Measurements from ENCODE around the gene GDPGP1. TPM values are rescaled to one million over a fixed set of nuclear protein-coding genes. Genes with fewer than 3 reads are reported as not detected.

GDPGP1 gene
- total RNA-seq, 1 experiment from 2014 or later = 22.8 TPM

DNA sequence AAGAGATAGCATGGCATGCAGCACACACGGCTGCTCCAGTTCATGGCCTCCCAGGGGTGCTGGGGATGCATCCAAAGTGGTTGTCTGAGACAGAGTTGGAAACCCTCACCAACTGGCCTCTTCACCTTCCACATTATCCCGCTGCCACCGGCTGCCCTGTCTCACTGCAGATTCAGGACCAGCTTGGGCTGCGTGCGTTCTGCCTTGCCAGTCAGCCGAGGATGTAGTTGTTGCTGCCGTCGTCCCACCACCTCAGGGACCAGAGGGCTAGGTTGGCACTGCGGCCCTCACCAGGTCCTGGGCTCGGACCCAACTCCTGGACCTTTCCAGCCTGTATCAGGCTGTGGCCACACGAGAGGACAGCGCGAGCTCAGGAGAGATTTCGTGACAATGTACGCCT is 5.0 kb upstream of the GDPGP1 start:
- in situ Hi-C loops (cut with HindIII; ENCODE audit: low pct_unique_long_range_greater_than_20kb, low sequenced_read_pairs) = no loop called here
- BruUV-seq (replicated peaks) = TSS peak; percentile 76
- ATAC-seq (peak; percentile 2; the same call in 1 of the 2 replicates), DNase-seq (ENCODE audit: low read depth, low spot score) (no peak)
- ChIA-PET CTCF (interaction anchor here (0.6 kb wide), 1 partner anchor 1331 kb away, joined by 4 read pairs; no protein-coding TSS in a partner anchor), POLR2A (no interaction called here)
- TF ChIP-seq, protein P1, sequence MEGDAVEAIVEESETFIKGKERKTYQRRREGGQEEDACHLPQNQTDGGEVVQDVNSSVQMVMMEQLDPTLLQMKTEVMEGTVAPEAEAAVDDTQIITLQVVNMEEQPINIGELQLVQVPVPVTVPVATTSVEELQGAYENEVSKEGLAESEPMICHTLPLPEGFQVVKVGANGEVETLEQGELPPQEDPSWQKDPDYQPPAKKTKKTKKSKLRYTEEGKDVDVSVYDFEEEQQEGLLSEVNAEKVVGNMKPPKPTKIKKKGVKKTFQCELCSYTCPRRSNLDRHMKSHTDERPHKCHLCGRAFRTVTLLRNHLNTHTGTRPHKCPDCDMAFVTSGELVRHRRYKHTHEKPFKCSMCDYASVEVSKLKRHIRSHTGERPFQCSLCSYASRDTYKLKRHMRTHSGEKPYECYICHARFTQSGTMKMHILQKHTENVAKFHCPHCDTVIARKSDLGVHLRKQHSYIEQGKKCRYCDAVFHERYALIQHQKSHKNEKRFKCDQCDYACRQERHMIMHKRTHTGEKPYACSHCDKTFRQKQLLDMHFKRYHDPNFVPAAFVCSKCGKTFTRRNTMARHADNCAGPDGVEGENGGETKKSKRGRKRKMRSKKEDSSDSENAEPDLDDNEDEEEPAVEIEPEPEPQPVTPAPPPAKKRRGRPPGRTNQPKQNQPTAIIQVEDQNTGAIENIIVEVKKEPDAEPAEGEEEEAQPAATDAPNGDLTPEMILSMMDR (IDR thresholded peaks at IDR 0.05) = no peak
- TF ChIP-seq POLR2AphosphoS5 (IDR thresholded peaks at IDR 0.05; ENCODE audit: low read depth, low read length) (peak; percentile 87), TCF7L2 (IDR thresholded peaks at IDR 0.05; ENCODE audit: low read depth, low read length) (no peak)
- H3K36me3 ChIP-seq (ENCODE audit: control insufficient read depth, insufficient read depth, low read length) = peaks cover 21% of the 10 kb centered on the region
- no peaks in the 10 kb centered on the region for H3K27me3 ChIP-seq (ENCODE audit: control insufficient read depth, insufficient read depth, low read length)
- intact Hi-C loops (cut with micrococcal nuclease; ENCODE audit: unreplicated experiment) = no loop called here
- peak overlapping the region; percentile 99 for H3K27ac ChIP-seq (ENCODE audit: low read length)
- H3K4me3 ChIP-seq (ENCODE audit: low read depth in 2 of 2, low read length in 2 of 2) = no peak overlapping the region
- no peaks in the 10 kb centered on the region for H3K9me3 ChIP-seq (ENCODE audit: control insufficient read depth, insufficient read depth, low read depth, low read length)
- H3K4me1 ChIP-seq (ENCODE audit: control insufficient read depth, insufficient read depth, low read length) = peaks cover 82% of the 10 kb centered on the region

DNA sequence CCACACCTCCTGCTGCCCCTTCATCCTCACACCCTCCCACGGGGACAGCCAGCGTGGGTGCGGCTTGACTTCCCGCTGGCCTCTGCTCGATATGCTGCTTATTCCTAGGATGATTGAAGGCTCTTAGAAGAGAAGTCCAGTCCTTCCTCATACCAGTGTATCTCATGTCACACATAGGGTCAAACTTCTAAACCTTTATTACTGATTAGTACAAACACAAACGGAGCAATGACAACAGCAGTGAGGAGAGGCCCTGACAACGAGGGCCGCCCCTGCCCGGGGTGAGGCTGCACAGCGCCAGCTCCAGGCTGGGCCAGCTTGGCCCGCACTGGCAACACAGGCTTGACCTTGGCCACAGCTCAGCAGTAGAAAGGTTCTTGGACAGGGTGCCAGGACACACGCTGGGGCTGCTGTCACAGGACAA is 3.9 kb upstream of the GDPGP1 start:
- no TSS peak for BruUV-seq (replicated peaks)
- peak; percentile 23; the same call in 1 of the 2 replicates for TF ChIP-seq TCF7L2 (IDR thresholded peaks at IDR 0.05; ENCODE audit: low read depth, low read length)
- TF ChIP-seq, protein P1 (IDR thresholded peaks at IDR 0.05) = no peak
- TF ChIP-seq, protein P2, sequence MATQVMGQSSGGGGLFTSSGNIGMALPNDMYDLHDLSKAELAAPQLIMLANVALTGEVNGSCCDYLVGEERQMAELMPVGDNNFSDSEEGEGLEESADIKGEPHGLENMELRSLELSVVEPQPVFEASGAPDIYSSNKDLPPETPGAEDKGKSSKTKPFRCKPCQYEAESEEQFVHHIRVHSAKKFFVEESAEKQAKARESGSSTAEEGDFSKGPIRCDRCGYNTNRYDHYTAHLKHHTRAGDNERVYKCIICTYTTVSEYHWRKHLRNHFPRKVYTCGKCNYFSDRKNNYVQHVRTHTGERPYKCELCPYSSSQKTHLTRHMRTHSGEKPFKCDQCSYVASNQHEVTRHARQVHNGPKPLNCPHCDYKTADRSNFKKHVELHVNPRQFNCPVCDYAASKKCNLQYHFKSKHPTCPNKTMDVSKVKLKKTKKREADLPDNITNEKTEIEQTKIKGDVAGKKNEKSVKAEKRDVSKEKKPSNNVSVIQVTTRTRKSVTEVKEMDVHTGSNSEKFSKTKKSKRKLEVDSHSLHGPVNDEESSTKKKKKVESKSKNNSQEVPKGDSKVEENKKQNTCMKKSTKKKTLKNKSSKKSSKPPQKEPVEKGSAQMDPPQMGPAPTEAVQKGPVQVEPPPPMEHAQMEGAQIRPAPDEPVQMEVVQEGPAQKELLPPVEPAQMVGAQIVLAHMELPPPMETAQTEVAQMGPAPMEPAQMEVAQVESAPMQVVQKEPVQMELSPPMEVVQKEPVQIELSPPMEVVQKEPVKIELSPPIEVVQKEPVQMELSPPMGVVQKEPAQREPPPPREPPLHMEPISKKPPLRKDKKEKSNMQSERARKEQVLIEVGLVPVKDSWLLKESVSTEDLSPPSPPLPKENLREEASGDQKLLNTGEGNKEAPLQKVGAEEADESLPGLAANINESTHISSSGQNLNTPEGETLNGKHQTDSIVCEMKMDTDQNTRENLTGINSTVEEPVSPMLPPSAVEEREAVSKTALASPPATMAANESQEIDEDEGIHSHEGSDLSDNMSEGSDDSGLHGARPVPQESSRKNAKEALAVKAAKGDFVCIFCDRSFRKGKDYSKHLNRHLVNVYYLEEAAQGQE (IDR thresholded peaks at IDR 0.05; ENCODE audit: insufficient read depth in 1 of 2, low read depth in 2 of 2, low read length in 1 of 2) = no peak
- no peak for TF ChIP-seq SIN3A (IDR thresholded peaks at IDR 0.05; ENCODE audit: borderline replicate concordance, insufficient read depth, low read depth, low read length)
- TF ChIP-seq POLR2AphosphoS5 (IDR thresholded peaks at IDR 0.05; ENCODE audit: low read depth, low read length) = peak; percentile 36; the same call in 1 of the 2 replicates
- Histone ChIP-seq H3K4me3 (ENCODE audit: low read depth in 2 of 2, low read length in 2 of 2) (peak overlapping the region in 1 of 2 experiments; percentile 85; a peak in 1 of 4 replicates), H3K27me3 (ENCODE audit: control insufficient read depth, insufficient read depth, low read length) (no peaks in the 10 kb centered on the region), H3K9me3 (ENCODE audit: control insufficient read depth, insufficient read depth, low read depth, low read length) (no peaks in the 10 kb centered on the region), H3K4me1 (ENCODE audit: control insufficient read depth, insufficient read depth, low read length) (peaks cover 77% of the 10 kb centered on the region), H3K27ac (ENCODE audit: low read length) (peak overlapping the region; percentile 99), H3K36me3 (ENCODE audit: control insufficient read depth, insufficient read depth, low read length) (peaks cover 18% of the 10 kb centered on the region; the same call in 1 of the 2 replicates)
- in situ Hi-C loops (cut with HindIII; ENCODE audit: low pct_unique_long_range_greater_than_20kb, low sequenced_read_pairs) = no loop called here
- POLR2A ChIA-PET = interaction anchor here (0.6 to 1.3 kb wide), 3 partner anchors 28 to 64 kb away, joined by 3 read pairs; no protein-coding TSS in a partner anchor
- intact Hi-C loops (cut with micrococcal nuclease; ENCODE audit: unreplicated experiment) = no loop called here
- CTCF ChIA-PET = interaction anchor here (1.1 kb wide), 1 partner anchor 9 kb away, joined by 3 read pairs; no protein-coding TSS in a partner anchor
- no peak for DNase-seq (ENCODE audit: low read depth, low spot score)
- ATAC-seq = peak; percentile 15
